GM13976 (cell line): ENCODE measurements around the gene DTD1.

Source experiments
- DNase-seq: peaks from one replicate; pipeline ENCODE4 v3.0.0; 2012; ENCODE audit warnings: low spot score
- in situ Hi-C: fragments of 300-500 bp; cut with MboI; formaldehyde crosslinking; loops from one replicate; pipeline ENCODE4 v1.12.0; 2022; ENCODE audit warnings: low sequenced_read_pairs, mixed read lengths, inconsistent platforms; ENCODE audit not compliant: unreplicated experiment
- TF ChIP-seq, protein P1 (sequence below): IDR thresholded peaks from 2 replicates; pipeline ENCODE4 v1.5.1; 2012; ENCODE audit warnings: borderline replicate concordance, mild to moderate bottlenecking; ENCODE audit not compliant: insufficient read depth; ENCODE audit errors: extremely low read depth, missing control alignments, control extremely low read depth

The DTD1 gene

DNA sequence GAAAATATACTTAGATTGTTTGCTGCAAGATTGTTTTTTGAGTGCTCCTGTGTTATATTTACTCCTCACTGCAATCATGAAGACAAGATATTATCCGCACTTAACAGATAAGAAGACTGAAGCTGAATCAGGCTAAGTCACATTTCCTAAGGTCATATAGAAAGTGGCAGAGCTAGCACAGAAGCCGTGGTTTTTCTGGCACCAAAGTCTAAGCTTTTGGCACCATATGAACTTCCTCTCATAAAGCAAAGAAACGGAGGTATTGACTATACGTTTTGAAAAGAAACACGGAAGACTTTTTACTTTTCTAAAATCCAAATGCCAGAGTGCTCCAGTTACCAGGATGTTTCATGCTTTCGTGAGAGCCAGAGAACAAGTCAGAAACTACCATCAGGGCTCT lies 9.3 kb upstream of the DTD1 start:
- no peak for DNase-seq
- in situ Hi-C loops, result no loop called here
- TF ChIP-seq, protein P1, sequence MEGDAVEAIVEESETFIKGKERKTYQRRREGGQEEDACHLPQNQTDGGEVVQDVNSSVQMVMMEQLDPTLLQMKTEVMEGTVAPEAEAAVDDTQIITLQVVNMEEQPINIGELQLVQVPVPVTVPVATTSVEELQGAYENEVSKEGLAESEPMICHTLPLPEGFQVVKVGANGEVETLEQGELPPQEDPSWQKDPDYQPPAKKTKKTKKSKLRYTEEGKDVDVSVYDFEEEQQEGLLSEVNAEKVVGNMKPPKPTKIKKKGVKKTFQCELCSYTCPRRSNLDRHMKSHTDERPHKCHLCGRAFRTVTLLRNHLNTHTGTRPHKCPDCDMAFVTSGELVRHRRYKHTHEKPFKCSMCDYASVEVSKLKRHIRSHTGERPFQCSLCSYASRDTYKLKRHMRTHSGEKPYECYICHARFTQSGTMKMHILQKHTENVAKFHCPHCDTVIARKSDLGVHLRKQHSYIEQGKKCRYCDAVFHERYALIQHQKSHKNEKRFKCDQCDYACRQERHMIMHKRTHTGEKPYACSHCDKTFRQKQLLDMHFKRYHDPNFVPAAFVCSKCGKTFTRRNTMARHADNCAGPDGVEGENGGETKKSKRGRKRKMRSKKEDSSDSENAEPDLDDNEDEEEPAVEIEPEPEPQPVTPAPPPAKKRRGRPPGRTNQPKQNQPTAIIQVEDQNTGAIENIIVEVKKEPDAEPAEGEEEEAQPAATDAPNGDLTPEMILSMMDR, result no peak

DNA sequence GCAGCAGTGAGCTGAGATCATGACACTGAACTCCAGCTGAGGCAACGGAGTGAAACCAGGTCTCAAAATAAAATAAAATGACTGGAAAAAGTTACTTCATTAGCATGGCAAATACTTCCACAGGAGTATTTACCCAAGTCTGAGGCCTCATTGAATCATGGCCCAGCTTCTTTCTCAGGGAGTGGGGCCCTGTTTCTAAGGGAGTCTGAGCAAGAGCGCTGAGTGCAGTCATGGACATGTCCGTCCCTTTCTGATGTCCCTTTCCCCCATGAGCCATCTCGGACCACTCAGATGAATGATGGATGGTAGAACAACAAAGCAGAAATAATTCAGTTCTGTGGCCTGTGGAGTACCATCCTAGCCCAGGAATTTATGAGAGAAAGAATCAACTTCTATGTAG lies 7.8 kb upstream of the DTD1 start:
- in situ Hi-C loops, result no loop called here
- no peak for DNase-seq

DNA sequence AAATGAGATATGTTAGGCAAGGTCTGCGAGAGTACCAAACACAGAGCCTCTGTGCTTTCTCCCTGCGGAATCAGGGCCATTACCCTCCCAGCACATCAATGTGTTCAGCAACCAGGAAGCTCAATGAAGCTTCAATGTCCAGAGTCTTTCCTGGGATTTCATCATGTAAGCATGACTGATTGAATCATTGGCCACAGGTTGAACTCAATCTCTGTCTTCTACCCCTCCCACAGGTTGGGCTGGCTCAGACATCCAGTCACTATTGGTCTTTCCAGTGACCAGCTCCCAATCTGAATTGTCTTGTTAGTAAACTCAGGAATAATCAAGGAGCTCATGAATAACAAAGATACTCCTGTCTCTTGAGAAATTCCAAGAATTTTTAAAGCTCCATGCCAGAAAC lies 2.7 kb upstream of the DTD1 start:
- TF ChIP-seq, protein P1, result no peak
- in situ Hi-C loops, result no loop called here
- no peak for DNase-seq

More for the DNA sequence above, 7.8 kb upstream of the DTD1 start:
- TF ChIP-seq, protein P1, result no peak

DNA sequence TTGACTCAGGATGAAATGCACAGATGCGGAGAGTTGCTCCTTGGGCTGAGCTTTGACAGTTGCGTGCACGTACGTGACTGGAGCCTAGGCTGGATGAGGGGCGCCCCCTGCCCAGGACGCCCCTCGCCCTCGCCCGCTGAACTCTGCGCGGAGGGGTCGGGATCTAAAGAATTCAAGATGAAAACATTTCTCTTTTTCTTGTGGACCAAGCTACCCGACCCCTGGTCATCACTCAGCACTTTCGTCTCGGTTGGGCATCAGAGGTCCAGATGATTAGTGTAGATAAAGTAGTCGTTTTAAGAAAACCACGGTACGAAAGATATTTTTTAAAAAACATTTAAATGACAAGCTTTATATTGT lies 700 bp downstream of the DTD1 start:
- in situ Hi-C loops, result no loop called here
- no peak for DNase-seq

DNA sequence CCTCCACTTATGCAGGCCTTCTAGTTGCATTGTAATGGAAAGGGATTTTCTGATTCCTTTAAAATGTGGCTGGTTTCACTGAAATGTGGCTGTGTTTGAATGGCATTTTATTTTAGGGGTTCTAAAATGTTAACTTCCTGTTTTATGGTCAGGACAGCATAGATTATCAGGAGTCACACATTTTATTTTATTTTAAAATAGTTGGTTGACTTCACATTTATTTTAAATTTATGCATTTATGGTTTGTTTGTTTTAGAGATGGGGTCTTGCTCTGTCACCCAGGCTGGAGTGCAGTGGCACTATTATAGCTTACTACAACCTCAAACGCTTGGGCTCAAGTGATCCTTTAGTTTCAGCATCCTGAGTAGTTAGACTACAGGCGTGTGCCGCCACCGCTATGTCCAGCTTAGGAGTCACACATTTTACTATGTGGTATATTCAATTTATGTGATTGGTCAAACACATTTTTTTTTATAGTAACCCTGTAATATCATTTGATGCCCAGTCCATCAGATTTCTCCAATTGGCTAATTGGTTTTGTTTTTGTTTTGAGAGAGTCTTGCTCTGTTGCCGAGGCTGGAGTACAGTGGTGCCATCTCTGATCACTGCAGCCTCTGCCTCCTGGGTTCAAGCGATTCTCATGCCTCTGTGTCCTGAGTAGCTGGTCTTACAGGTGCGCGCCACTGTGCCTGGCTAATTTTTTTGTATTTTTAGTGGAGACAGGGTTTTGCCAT lies 2.3 kb downstream of the DTD1 start:
- TF ChIP-seq, protein P1, result no peak
- in situ Hi-C loops, result no loop called here
- no peak for DNase-seq

More for the DNA sequence above, 700 bp downstream of the DTD1 start:
- TF ChIP-seq, protein P1, result no peak

DNA sequence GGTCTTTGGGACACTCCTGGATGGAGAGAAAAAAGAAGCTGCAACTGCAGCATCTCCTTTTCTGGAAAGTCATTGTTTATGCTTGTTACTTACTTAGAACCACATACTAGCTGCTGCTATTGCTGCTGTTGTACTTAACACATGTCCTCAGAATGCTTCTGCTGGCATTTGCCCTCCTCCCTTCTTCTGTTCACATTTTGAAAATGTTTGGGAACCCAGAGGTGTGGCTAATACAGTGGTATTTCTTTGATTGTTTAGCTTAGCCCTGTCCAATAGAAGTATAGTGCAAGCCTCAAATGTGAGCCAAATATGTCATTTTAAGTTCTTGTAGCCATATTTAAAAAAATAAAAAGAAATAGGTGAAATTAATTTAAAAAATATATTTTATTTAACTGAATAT lies 8.4 kb downstream of the DTD1 start:
- in situ Hi-C loops, result no loop called here
- TF ChIP-seq, protein P1, result no peak
- DNase-seq, result no peak
